22Rv1 (cell line): ENCODE measurements around the gene FMNL3.

Source experiments
- ZFX ChIP-seq: fragments of 450-650 bp; IDR thresholded peaks from 2 replicates; pipeline ENCODE4 v1.6.1; 2017; ENCODE audit warnings: antibody characterized with exemption, borderline replicate concordance
- TF ChIP-seq, protein P1 (sequence below): fragments of 450-650 bp; IDR thresholded peaks from 2 replicates; pipeline ENCODE4 v1.5.1; 2017; ENCODE audit warnings: mild to moderate bottlenecking

DNA sequence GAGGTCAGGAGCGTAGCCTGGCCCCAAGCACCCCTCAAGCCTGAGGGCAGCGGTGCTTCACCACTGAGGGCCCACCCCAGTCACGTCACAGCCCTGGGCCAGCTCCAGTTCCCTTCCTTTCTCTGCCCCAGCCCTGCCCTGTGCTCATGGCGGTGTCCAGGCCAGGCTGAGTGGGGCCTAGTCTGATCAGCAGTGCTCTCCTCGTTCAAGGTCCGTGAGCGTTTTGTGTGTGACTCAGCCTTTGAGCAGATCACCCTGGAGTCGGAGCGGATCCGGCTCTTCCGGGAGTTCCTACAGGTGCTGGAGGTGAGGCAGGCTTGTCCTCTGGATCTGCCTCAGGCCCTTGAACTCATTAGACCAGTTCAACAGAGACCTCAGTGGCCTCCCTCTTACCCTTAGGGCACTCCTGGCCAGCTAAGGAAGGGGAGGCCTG is 64.8 kb downstream of the FMNL3 start:
- TF ChIP-seq, protein P1, sequence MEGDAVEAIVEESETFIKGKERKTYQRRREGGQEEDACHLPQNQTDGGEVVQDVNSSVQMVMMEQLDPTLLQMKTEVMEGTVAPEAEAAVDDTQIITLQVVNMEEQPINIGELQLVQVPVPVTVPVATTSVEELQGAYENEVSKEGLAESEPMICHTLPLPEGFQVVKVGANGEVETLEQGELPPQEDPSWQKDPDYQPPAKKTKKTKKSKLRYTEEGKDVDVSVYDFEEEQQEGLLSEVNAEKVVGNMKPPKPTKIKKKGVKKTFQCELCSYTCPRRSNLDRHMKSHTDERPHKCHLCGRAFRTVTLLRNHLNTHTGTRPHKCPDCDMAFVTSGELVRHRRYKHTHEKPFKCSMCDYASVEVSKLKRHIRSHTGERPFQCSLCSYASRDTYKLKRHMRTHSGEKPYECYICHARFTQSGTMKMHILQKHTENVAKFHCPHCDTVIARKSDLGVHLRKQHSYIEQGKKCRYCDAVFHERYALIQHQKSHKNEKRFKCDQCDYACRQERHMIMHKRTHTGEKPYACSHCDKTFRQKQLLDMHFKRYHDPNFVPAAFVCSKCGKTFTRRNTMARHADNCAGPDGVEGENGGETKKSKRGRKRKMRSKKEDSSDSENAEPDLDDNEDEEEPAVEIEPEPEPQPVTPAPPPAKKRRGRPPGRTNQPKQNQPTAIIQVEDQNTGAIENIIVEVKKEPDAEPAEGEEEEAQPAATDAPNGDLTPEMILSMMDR, result no peak
- no peak for TF ChIP-seq ZFX
